ENCODE results near the gene FAM204A.

The FAM204A gene

DNA sequence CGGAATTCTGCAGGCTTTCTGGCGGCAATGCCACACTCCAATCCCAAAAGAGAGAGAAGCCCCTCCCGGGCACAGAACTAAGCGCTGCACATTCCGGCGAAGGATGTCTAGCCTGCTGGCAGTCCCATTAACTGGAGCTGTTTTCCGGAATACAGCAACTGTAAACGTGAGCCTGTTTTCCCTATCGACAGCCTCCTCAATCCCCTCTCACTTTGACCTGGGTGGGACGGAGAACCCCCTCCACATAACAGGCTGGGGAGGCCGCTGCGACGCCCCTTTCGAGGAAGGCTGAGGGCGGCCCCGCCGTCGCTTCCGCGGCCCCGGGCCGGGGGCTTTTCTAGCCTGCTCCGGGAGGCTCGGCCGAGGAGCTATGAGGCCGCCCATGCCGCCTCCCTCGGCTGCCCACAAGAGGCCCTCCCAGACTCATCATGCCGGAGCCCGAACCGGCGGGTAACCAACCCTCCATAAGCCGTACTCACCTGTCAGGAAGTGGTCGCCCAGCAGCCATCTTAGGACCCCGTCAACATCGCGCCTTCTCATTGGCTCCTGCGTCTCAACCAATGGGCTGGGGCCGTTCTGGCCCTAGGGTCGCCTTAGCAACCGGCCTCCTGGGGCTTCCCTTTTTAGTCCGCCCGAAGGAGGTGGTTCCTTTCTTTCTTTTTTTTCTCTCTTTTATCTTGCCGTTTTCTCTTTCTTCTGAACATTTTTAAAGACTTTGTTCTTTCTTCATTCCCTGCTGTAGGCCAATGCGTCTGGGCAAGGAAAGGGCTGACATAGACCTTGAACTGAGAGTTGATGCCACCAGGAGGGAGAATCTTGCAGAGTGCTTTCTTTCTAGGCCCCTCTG, at the start of gene FAM204A:
Gene FAM204A, minus strand, starts transcription at position 534 of the 847 bp plus-strand sequence. CDS start 5,909 bp downstream, outside the sequence.
- DNase-seq (ENCODE audit: insufficient read length, low spot score), result peak; percentile 80
- TF ChIP-seq POLR2A (IDR thresholded peaks at IDR 0.05; ENCODE audit: low read depth, low read length), result peak; percentile 73
- peak; percentile 94 for FAIRE-seq

DNA sequence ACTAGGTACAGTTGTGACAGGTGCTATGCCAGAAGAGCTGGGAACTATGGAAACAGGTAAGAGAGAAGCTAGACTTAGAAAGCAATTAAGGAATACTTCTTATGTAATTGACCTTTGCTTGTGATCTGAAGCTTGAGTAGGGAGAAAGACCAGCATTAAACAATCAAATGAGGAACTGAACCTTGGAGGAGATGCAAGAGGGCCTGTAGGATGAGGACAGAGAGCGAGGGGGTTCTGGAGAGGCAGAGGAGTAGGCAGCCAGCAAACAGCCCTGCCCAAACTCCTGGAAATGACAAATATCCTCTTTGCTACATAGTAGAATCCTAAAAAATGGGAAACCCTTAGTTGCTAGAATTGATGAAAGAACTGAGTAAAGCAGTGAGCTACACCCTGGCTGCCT, 41.6 kb upstream of the FAM204A start:
- no peak for DNase-seq (ENCODE audit: insufficient read length, low spot score)
- no peak for TF ChIP-seq POLR2A (IDR thresholded peaks at IDR 0.05; ENCODE audit: low read depth, low read length)
- FAIRE-seq, result no peak

DNA sequence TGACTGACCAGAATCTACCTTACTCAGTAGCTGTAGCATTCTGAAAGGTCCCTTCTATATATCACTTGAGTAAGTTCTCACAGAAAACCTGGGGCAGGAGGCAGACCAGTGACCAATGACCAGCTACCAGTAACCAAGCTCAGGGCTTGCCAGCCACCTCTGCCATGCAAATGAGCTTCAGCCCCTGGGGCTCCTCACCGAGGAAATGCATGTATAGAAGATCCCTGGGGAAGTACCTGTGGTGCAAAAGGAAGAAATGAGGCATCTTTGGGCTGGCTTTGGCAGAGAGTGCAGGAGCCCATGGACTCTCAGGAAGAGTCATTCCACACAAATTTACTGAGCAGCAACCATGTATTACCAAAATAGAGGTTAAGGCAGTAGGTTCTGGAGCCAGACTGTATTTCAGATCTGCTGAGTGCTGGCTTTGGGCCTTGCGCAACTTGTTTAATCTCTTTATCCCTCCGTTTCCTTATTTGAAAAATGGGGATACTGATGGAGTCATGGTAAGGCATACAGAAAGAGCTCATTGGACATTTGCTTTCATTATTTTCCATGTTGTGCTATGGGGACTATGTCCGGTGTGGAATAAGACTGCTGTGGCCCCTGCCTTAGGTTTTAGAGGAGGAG, 41.1 kb upstream of the FAM204A start:
- no peak for FAIRE-seq
- no peak for DNase-seq (ENCODE audit: insufficient read length, low spot score)
- TF ChIP-seq POLR2A (IDR thresholded peaks at IDR 0.05; ENCODE audit: low read depth, low read length), result no peak

DNA sequence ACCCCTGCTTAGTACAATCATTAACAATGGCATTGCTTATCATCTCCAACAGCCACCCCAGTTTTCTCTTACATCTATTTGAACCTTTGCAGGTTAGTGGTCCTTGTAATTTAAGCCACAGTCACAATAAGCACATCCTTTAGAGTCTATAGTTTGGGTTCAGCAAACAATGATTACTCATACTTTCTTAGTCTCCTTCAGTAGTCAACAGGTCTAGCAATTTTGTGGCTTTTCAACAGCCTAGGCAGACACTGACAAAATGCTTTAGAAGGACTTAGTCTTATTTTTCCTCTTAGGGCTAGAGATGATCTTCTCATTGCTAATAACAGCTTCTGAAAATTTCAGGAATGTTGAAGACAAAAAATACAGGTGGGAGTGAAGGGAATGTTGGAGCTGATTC, 32.3 kb upstream of the FAM204A start:
- TF ChIP-seq POLR2A (IDR thresholded peaks at IDR 0.05; ENCODE audit: low read depth, low read length), result no peak
- no peak for DNase-seq (ENCODE audit: insufficient read length, low spot score)
- no peak for FAIRE-seq

DNA sequence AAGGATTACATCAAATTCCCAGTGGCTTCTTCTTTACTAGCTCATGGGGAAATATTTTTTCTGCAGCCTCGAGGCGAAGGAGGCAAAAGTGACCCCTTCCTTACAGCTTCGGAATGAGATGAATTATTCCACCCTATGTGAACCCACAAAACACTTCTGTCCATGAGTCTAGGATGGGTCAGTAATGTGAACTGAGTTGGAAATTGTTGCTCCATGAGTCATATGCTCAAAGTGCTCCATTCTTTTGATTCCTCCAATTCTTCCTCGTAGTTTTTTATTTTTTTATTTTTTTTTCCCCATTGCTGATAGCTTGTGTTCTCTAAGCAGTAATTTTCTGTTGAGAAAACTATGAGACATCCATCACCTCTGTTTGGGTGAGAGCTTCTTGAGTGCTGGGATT, 31.7 kb upstream of the FAM204A start:
- peak; percentile 16 for DNase-seq (ENCODE audit: insufficient read length, low spot score)
- TF ChIP-seq POLR2A (IDR thresholded peaks at IDR 0.05; ENCODE audit: low read depth, low read length), result no peak
- peak; percentile 88 for FAIRE-seq

DNA sequence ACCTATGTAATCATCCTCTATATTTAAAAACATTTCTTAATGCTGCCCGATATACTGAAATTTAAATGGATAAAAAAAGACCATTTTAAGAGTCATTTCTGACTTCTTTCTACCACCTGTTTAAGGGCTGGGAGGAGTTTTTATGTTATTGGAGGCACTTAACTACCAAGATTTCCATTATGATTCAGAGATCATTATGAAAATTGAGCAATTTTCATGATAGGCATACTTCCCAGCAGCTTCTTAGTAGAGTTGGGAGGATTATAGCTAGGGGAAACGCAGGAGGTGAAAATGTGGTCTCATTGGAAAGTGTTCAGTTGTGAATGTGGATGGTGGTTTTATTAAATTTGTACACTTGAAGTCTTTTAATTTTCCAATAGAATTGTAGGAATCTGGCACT, 28.4 kb upstream of the FAM204A start:
- TF ChIP-seq POLR2A (IDR thresholded peaks at IDR 0.05; ENCODE audit: low read depth, low read length), result no peak
- FAIRE-seq (no peak), DNase-seq (ENCODE audit: insufficient read length, low spot score) (no peak)

DNA sequence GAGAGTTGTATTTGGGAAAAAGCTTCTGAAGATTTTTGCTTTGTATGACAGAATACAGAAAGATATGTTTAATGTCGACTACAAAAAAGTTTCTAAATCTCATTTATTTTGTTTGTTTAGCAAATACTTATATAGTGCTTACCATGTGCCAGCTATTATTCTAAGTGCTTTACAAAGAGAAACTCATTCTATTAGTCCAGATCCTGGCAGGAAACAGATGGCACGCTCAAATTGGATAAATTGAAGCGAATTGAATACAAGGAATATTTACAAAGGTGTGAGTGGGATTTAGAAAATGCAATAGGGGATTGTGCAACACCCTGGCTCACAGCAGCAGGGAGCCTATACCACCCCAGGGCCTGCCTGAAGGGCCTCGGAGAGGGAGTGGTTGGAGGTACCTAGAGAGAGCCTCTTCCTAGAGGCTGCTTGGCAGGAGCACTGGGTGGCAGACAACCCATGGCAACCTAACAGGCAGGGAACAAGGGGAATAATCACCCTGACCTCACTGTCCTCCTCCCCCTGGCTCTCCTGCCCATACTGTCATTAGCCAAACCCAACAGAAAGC, 27.6 kb upstream of the FAM204A start:
- DNase-seq (ENCODE audit: insufficient read length, low spot score) (no peak), FAIRE-seq (no peak)
- no peak for TF ChIP-seq POLR2A (IDR thresholded peaks at IDR 0.05; ENCODE audit: low read depth, low read length)

DNA sequence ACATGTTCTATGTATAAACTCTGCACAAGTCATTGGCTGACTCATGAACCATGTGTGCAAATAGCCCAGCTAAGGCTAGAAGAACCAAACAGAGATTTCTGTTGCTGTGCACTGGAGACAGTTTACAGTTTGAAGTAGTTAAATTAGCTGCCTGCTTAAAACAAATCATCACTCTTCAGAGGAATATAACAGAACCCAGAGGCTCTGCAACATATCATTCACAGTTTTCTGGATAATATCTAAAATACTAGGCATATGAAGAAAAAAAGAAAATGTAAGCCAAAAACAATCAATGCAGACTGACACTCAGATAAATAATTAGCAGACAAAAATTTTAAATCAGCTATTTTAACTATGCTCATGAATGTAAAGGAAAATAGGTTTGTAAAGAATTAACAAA, 23.6 kb upstream of the FAM204A start:
- TF ChIP-seq POLR2A (IDR thresholded peaks at IDR 0.05; ENCODE audit: low read depth, low read length), result no peak
- DNase-seq (ENCODE audit: insufficient read length, low spot score), result no peak
- FAIRE-seq, result no peak

DNA sequence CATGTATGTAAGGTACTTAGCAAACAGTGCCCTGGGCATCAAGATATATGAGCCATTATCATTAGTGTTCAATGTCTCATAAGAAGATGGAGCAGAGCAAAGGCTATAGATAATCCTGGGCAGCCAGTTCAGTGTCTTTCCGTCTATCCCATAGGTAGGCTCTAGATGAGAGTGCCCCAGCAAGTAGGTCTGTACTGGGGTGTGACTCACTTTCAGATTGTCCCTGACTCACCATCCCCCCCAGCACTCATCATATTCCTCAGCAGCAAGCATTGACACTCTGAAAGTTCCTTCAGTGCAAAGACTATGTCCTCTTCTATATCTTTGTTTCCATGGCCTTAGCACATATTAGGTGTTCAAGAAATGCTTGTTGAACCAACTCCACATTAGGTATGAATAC, 20.0 kb upstream of the FAM204A start:
- DNase-seq (ENCODE audit: insufficient read length, low spot score), result no peak
- FAIRE-seq, result no peak
- TF ChIP-seq POLR2A (IDR thresholded peaks at IDR 0.05; ENCODE audit: low read depth, low read length), result no peak

DNA sequence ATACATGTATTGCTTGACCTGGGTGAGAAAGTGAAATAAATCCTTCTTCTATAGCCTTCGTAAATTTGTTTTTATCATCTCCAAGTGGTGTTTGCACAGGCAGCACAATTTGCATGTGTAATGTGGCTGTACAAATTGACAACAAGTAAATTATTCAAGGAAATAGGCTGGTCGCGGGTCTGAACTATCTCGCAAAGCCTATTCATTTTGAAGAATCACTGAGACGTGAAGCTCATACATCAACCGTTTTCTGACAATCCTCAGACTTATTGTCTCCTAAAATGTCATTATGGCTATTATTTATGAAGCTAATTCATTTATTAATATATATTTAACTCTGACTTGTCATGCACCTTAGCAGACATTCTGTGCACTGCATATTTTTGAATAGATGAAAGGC, 16.2 kb upstream of the FAM204A start:
- DNase-seq (ENCODE audit: insufficient read length, low spot score) (no peak), FAIRE-seq (no peak)
- no peak for TF ChIP-seq POLR2A (IDR thresholded peaks at IDR 0.05; ENCODE audit: low read depth, low read length)

DNA sequence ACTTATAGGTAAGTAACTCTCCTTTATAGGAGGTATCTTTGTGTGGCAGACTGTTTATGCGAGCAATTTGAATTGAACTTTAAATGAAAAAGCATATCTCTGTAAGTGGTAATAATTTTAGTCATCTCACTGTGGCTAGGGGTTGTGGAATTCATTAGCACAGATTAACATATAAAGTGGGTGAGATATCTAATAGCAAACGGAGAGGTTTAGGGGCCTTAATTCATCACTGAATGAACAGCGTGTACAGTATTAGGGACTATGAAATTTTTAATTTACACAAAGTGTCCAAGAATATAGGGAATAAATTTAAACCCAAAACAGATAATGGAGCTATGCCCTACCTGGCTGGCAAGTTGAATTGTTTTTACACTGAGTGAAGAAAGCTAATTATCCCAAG, 15.7 kb upstream of the FAM204A start:
- TF ChIP-seq POLR2A (IDR thresholded peaks at IDR 0.05; ENCODE audit: low read depth, low read length), result no peak
- DNase-seq (ENCODE audit: insufficient read length, low spot score), result no peak
- no peak for FAIRE-seq

DNA sequence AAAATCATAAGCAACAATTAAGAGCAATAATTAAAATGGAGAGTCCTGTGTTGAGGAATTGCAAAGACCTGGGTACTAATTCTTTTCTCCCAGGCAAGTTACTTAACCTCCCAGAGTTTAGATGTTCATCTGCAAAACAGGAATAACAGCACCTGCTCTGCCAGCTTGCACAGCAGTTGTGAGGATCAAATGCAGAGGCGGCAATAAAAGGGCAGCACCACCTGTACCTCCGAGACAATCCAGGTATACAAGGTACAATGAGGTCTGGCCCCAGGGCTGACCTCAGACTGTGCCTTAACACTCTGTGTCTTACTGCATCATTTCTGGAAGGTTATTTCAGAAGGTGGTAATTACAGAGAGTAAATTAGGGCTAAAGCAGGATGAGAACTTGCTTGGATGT, 14.5 kb upstream of the FAM204A start:
- FAIRE-seq (no peak), DNase-seq (ENCODE audit: insufficient read length, low spot score) (no peak)
- TF ChIP-seq POLR2A (IDR thresholded peaks at IDR 0.05; ENCODE audit: low read depth, low read length), result no peak

DNA sequence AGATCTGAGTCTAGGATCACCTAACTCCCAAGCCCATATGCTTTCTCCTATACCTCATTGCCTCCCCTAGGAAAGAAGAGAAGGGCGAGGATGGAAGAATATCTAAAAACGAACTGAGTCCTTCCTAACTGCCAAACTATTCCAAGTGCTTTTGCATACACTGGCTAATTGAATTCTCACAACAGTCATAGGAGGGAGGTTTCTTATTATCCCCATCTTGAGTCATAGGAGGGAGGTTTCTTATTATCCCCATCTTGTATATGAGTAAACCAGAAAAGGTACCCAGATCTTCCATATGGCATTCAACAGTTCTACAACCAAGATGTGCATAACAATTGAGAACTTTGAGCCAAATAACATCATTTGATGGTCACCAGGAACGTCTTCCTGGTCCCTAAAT, 13.1 kb upstream of the FAM204A start:
- TF ChIP-seq POLR2A (IDR thresholded peaks at IDR 0.05; ENCODE audit: low read depth, low read length), result no peak
- no peak for FAIRE-seq
- DNase-seq (ENCODE audit: insufficient read length, low spot score), result no peak

DNA sequence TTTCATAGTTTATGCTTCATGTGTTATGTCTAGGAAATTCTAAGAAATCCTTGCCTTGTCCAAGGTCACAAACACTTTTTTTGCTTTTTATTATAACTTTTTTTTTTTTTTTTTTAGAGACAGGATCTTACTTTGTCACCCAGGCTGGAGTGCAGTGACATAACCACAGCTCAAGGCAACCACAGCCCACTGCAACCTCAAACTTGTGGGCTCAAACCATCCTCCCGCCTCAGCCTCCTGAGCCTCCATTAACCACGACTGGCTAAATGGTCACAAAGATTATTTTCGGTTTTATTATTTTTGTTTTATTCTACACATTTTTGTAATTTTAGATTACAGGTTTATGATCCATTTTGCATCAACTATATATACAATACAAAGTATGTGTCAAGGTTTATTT, 7.1 kb upstream of the FAM204A start:
- no peak for FAIRE-seq
- DNase-seq (ENCODE audit: insufficient read length, low spot score), result no peak
- TF ChIP-seq POLR2A (IDR thresholded peaks at IDR 0.05; ENCODE audit: low read depth, low read length), result no peak

DNA sequence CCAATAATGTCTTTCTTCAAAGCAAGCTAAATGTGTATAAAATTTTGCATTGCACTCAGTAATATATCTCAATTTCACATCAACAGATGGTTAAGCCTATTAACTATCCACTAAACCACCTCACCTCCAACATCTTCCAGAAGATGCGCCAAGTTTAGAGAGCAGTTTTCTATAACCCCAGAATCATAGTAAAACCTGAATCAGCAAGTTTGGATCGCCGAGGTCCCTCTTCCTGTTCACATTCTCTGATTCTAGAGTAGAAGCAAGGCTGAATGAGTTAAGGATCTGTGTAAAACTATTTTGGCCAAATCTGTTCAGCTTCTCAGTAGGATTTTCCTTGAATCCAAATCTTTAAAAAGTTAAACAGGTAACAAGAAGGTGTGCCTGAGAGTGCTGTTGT, 1.4 kb upstream of the FAM204A start:
- TF ChIP-seq POLR2A (IDR thresholded peaks at IDR 0.05; ENCODE audit: low read depth, low read length), result no peak
- FAIRE-seq (peak; percentile 45), DNase-seq (ENCODE audit: insufficient read length, low spot score) (no peak)

All from H54 (cell line).